GM19239 (cell line): ENCODE results near the gene TMEM121.

ENCODE experiments used
- DNase-seq: peaks from one replicate; pipeline ENCODE4 v3.0.0; 2011; ENCODE audit warnings: low spot score; ENCODE audit not compliant: insufficient read length
- FAIRE-seq: peaks from 2 replicates; lab custom pipeline; 2011; peaks lifted over from hg19 to GRCh38; lab: Jason Lieb, UNC

TMEM121 gene

DNA sequence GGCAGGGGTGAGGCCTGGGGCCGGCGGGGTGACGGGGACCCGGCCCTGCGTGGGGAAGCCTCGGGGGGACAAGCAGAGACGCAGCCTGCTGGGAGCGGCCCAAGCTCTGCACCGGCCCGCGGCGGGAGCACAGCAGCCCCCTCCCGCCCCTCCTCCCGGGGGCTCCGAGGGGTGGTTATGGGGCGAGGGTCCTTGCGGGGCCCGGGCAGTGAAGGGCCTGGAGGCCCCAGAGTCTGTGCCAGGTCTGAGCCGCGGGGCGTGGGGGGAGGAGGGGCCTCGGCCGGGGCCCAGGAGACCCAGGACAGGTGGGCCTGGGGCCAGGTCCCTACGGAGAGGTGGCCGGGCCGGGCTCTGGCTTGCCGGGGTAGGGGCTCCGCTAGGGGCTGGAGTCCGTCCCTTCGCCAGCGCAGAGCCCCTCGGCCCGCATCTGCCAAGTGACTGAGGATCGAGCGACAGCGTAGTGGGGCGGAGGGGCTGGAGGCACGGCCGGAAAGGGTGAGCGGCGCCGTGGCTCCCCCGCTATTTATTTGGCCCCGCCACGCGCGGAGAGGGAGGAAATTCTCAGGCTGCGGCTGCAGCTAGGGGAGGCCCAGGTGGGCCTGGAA is 495 bp downstream of the TMEM121 start:
- FAIRE-seq (no peak), DNase-seq (no peak)

DNA sequence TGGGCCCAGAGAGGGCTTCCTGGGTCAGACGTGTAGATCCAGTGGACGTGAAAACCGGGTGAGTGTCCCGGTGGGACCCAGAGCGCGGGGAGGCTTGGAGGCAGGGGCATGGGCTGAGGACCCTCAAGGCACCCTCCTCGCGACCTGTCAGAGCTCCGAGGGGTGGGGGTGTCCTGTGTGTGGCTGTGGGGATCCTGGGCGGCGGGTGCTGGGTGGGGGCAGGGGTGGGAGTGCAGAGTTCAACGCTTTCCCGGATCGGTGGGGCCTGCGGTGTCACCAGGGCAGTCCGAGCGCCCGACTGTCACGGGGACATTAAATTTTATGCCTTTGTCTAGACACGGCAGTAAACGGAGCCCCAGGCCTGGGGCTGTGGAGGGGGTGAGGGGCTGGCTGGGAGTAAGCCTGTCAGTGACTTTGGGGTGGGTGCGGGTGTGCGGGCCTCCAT is 1.0 kb downstream of the TMEM121 start:
- DNase-seq (no peak), FAIRE-seq (no peak)

GRCh38 chr14:105527826-105528585 is 1.6 kb downstream of the TMEM121 start:
- FAIRE-seq (peak; percentile 52), DNase-seq (peak; percentile 99)

DNA sequence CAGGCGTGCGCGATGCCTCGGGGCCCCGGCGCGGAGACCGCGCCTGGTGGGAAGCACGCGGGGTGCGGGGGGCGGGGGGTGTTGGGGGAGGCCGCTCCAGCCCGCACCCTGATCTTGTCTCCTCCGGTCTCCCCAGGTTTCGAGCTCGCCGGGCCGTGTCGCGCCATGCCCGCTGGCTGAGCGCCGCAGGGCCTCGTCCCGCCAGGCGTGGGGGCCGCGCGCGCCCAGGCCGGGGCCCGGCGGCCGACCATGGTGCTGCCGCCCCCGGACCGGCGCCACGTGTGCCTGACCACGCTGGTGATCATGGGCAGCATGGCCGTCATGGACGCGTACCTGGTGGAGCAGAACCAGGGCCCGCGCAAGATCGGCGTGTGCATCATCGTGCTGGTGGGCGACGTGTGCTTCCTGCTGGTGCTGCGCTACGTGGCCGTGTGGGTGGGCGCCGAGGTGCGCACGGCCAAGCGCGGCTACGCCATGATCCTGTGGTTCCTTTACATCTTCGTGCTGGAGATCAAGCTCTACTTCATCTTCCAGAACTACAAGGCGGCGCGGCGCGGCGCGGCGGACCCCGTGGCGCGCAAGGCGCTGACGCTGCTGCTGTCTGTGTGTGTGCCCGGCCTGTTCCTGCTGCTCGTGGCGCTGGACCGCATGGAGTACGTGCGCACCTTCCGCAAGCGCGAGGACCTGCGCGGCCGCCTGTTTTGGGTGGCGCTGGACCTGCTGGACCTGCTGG is 2.4 kb downstream of the TMEM121 start:
- no peak for DNase-seq
- FAIRE-seq, result no peak

DNA sequence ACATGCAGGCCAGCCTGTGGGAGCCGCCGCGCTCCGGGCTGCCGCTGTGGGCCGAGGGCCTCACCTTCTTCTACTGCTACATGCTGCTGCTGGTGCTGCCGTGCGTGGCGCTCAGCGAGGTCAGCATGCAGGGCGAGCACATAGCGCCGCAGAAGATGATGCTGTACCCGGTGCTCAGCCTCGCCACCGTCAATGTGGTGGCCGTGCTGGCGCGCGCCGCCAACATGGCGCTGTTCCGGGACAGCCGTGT is 2.9 kb downstream of the TMEM121 start:
- FAIRE-seq (no peak), DNase-seq (no peak)

DNA sequence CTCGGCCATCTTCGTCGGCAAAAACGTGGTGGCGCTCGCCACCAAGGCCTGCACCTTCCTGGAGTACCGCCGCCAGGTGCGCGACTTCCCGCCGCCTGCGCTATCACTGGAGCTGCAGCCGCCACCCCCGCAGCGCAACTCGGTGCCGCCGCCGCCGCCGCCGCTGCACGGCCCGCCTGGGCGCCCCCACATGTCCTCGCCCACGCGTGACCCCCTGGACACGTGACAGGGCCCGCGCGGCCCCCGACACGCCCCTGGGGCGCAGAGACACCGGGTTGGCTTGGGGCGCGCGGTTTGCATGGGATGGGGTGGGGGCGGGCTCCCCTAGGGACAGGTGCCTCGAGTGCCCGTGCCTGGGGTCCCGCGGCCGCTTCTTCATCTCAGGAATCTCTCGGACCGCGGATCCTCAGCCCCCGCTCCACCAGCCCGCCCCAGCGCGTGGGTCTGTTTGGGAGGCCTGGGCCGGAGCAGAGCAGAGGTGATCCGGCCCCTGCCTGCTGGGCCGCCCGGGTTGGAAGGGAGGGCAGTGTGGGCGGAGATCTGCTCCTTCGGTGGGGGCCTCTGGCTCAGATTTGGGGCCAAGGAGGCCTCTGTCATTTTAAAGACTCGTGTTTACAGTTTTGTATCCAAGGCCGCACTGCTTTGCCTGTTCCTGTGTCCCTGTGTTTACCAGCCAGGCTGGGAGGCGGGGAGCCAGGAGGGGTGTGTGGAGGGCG is 3.3 kb downstream of the TMEM121 start:
- no peak for FAIRE-seq

DNA sequence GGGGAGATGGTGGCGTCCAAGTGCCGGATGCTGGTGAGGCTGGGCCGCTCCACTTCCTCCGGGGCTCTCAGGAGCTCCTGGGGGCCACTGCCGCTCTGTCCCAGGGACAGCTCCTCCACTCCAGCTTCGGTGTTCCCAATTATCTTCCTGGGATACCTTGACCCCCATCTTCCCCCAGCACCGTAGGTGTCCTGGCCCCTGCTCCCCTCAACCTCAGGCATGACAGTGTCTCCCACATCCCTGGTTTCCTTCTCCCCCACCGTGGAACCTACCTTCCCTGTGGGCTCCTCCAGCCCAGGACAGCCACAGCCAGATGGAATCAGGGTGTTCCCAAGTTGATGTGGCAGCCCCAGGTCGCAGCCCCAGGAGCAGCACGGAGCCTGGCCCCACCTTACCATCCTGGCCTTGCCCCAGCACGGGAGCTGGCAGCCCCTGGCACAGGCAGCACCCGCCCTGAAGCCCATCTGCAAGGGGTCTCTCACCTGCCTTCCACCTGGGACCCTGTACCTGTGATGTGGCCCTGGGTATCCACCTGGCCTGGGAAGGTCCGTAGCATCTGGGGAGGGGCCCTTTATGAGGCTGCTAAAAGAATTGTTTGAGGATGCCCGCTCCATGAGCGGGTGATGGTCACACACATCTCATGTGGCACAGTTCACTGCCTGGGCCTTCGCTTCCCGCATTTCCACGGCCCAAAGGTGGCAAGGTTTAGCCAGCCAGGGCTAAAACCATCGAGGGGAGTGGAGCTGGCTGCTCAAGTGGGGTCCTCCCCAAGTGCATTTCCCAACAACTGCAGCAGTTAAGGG is 4.1 kb downstream of the TMEM121 start:
- FAIRE-seq, result no peak
- no peak for DNase-seq

More for the DNA sequence above, 3.3 kb downstream of the TMEM121 start:
- no peak for DNase-seq

DNA sequence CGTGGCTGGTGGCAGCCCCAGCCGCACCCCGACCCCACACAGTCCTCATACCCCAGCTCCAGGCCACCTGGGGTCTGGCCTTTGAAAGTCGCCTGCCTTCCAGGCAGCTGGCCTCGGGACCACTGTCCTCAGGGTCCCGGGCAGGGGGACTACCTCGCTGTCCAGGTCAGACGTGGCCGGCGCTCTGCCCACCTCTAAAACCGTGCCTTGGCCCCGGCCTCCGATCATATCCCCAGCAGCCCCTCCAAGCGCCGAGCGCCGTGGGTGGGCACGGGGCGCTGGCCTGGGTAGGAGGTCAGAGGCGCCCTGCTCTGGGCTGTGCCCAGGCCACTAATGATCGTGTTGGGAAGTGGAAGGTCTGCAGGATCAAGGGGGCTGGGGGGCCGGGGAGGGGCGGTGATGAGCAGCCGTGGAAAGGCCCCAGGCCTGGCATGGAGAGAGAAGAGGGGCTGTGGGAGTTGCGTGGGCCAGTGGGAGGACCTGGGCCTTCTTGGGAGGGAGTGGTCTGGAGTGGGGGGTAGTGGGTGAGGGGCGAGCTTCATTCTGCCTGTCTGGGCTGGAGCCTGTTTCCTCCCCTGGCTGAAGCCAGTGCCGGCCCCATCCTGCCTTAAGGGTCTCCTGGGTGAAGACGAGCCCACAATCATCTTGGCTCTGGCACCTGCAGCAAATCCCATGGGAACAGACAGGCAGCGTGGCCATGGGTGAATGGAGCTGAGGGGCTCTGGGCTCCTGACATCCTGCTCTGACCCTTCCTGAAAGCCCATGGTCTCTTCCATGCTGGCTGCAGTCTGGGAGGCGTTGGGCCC is 4.9 kb downstream of the TMEM121 start:
- DNase-seq (no peak), FAIRE-seq (no peak)

DNA sequence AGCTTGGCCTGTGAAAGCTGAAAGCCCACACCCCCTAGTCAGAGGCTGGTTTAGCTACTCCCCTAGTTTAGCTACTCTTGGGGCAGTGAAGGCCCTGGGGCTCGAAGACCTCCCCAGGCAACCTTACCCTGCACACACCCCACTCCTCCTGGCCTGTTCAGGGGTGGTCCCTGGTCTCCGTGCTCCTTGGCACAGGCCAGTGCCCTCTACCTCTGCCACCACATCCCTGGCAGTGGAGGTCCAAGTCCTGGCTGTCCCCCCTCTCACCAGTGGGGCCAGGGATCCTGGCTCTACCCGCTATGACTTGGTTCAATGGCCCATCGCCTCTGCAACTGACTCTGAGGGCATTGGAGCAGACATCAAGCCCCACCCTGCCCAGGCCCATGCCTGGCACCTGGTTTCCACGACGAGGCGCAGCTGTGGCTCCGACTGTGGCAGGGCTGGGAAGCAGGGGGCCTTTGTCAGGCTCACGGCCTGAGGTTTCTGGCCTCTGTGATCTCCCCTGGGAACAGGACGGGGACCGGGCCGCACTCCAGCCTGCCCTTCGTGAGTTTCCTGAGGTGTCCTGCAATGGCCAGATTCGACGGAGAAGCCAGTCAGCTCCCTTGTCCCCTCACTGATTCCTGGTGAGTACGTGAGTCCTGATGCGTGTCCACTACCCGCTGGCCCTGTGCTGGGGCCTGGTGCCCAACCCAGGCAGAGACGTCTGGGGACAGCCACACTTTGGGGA is 5.7 kb downstream of the TMEM121 start:
- no peak for DNase-seq
- FAIRE-seq, result no peak

GRCh38 chr14:105532735-105533141 is 6.4 kb downstream of the TMEM121 start:
- FAIRE-seq, result no peak
- no peak for DNase-seq

GRCh38 chr14:105533391-105533790 is 7.0 kb downstream of the TMEM121 start:
- FAIRE-seq (no peak), DNase-seq (no peak)

DNA sequence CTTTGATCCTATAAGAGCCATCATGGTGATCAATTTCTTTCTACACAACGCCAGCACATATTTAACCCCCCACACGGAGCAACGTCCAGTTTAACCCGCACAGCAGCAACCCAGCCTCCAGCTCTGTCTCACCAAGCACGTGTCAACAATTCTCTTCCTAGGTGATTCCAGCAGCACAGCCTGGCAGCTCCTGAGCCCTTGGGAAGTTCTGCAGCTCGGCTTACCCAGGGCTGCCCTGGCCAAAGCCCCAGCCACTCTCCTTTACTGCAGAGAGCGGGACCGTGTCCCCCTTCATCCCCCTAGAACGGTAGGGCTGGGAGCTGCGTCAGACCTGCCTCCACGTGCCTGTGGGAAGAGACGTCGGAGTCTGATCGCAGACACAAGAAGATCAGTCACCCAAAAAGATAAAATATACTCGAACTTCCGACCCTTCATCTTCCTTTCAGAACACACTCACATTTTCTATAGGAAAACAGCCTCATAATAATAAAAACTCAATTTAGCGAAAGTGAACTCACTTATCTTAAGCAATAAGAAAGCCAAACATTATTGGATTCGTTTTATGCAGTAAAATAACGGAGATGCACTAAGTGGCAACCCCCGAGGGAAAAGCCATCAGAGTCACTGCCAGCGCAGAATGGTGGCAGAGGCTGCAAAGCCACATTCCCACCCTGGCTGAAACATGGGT is 7.6 kb downstream of the TMEM121 start:
- DNase-seq (no peak), FAIRE-seq (no peak)

GRCh38 chr14:105534586-105534985 is 8.2 kb downstream of the TMEM121 start:
- FAIRE-seq (no peak), DNase-seq (no peak)

- no peak for DNase-seq
- no peak for FAIRE-seq
Measured at GRCh38 chr14:105536051-105536450, 9.7 kb downstream of the TMEM121 start.

DNA sequence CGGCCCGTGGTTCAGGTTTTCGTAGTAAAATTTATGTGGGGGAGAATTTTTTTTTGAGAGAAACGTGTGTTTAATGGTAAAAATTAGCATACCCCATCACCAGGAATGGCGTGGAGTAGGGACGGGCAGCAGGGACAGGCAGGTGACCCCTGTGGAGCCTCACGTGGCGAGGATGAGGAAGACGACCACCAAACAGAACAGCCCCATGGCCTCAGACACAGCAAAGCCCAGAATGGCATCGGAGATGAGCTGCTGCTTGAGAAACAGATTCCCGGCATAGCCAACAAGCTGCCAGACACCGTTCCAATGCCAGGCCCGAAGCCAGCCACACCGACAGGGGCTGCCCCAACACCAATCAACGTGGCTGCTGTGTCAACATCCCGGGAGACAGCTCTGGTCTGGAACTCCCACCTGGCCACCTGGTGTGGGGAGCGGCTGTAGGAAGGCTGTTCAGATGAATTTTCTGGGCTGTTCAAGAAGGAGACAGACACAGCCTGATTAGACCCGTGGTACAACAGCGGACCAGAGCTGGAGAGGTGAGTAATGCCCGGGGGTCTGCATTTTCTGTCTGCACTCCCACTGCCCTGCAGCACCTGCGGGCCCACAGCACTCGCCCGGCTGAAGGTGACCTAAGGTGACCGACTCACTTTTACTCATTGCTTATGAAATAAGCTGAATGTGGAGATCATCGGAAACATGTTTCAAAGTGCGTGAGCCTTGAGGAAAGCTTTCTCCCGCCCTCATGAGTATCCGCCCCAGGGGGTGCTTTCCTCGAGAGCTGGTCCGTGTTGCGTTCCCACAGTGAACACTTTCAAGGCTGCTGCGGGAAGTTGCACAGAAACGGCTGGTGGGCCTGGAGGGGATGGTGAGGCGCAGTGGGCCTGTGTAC is 10.6 kb downstream of the TMEM121 start:
- no peak for DNase-seq
- no peak for FAIRE-seq

DNA sequence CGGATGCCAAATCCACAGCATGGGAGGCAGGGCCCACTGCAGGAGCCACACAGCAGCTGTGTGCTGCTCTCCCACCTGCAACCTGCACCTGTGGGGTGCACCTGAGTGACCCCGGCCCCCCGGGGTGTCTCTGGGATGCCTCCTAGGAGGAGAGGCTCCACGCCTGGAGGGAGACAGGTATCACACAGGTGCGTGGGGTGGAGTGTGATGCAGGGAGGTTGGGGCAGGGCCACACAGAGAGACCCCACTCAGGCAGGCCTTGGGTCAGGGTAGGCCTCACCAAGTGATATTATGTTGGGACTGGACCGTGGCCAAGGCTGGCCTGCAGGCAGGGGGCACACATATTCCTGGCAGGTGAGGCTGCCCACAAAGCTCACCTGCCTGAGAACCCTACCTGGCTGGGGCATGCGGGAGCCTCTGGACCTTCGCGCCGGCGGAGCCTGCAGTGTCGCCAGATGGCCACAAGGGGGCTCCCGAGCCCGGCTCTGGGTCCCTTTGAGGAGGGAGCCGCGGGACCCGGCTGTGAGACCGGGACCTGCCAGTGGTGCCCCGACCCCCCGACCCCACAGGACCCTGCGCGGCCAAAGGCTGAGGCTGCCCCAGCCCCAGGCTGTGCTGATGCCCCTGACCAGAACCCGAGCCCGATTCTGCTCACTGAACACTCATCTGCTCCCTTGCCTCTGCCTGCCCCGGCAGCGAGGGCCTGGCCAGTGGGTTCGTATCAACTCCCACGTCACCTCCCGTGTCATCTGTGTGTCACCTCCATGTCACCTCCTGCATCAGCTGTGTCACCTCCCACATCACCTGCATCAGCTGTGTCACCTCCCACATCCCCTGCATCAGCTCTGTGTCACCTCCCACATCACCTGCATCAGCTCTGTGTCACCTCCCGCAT is 11.4 kb downstream of the TMEM121 start:
- FAIRE-seq (no peak), DNase-seq (peak; percentile 87)
